K562 (cell line): ENCODE results near the gene TMEM179. TPM values are rescaled to one million over a fixed set of nuclear protein-coding genes. Genes with fewer than 3 reads are reported as not detected.

Source experiments
- PTTG1 ChIP-seq: fragments of 450-650 bp; IDR thresholded peaks from 2 replicates; pipeline ENCODE4 v1.6.1; 2016; ENCODE audit warnings: low read depth, mild to moderate bottlenecking, missing genetic modification characterization, missing compliant biosample characterization
- polyA plus RNA-seq, 8 experiments: library from polyadenylated mRNA; depleted of rRNA in 4 of 8; stranded (reverse) in 5 of 8; unstranded in 3 of 8; fragments of >200 nt; fragmentation: Nextera tagmentation in 2 of 8; fragmentation: Illumina TruSeq in 1 of 8; extraction: Ambion mirVana in 2 of 8; extraction: Trizol in 1 of 8; gene quantifications; 2 replicates each; pipeline versions ENCODE4 v1.2.1 to v1.2.3, GENCODE V29; 2011 to 2014; ENCODE audit warnings: inconsistent platforms in 1 of 8, missing spikeins in 1 of 8
- total RNA-seq, 7 experiments: library from RNA; depleted of rRNA in 6 of 7; stranded (reverse); fragments of >200 nt in 6 of 7; fragmentation: Illumina TruSeq in 2 of 7; extraction: Trizol in 2 of 7; gene quantifications; 2 replicates each; pipeline versions ENCODE4 v1.2.1 to v1.2.3, GENCODE V29; 2011 to 2021; ENCODE audit warnings: low replicate concordance in 1 of 7
- TF ChIP-seq, protein P1 (sequence below), 2 experiments: fragments of 450-650 bp; IDR thresholded peaks; 2 replicates each; pipeline ENCODE4 v1.6.1; 2016; ENCODE audit warnings: mild to moderate bottlenecking in 2 of 2, borderline replicate concordance in 1 of 2, low read depth in 1 of 2, moderate library complexity in 1 of 2

TMEM179 gene
- total and polyA plus RNA-seq, 9 of the 15 experiments (the other 6 are each of a cell fraction or from before 2014, with no cell fraction given) = not detected

DNA sequence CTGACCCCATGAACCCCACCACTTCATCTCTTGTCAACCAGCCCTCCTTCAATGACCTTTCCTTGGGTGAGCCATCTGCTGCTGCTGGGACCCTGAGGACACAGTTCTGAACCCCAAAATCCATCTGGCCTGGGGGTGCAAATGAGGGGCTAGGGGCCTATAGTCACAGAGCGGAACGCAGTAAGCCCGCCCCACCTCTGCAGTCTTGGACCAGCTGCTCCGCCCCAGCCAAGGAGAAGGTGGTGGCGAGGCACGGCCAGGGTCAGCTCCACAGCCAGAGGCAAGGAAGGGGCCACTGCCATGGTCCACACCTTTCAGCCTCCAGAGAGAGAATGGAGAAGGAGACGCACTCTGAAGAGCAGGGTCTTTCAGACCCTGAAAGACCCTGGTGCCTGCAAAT, 5.1 kb downstream of the TMEM179 start (continued):
- TF ChIP-seq, protein P1, sequence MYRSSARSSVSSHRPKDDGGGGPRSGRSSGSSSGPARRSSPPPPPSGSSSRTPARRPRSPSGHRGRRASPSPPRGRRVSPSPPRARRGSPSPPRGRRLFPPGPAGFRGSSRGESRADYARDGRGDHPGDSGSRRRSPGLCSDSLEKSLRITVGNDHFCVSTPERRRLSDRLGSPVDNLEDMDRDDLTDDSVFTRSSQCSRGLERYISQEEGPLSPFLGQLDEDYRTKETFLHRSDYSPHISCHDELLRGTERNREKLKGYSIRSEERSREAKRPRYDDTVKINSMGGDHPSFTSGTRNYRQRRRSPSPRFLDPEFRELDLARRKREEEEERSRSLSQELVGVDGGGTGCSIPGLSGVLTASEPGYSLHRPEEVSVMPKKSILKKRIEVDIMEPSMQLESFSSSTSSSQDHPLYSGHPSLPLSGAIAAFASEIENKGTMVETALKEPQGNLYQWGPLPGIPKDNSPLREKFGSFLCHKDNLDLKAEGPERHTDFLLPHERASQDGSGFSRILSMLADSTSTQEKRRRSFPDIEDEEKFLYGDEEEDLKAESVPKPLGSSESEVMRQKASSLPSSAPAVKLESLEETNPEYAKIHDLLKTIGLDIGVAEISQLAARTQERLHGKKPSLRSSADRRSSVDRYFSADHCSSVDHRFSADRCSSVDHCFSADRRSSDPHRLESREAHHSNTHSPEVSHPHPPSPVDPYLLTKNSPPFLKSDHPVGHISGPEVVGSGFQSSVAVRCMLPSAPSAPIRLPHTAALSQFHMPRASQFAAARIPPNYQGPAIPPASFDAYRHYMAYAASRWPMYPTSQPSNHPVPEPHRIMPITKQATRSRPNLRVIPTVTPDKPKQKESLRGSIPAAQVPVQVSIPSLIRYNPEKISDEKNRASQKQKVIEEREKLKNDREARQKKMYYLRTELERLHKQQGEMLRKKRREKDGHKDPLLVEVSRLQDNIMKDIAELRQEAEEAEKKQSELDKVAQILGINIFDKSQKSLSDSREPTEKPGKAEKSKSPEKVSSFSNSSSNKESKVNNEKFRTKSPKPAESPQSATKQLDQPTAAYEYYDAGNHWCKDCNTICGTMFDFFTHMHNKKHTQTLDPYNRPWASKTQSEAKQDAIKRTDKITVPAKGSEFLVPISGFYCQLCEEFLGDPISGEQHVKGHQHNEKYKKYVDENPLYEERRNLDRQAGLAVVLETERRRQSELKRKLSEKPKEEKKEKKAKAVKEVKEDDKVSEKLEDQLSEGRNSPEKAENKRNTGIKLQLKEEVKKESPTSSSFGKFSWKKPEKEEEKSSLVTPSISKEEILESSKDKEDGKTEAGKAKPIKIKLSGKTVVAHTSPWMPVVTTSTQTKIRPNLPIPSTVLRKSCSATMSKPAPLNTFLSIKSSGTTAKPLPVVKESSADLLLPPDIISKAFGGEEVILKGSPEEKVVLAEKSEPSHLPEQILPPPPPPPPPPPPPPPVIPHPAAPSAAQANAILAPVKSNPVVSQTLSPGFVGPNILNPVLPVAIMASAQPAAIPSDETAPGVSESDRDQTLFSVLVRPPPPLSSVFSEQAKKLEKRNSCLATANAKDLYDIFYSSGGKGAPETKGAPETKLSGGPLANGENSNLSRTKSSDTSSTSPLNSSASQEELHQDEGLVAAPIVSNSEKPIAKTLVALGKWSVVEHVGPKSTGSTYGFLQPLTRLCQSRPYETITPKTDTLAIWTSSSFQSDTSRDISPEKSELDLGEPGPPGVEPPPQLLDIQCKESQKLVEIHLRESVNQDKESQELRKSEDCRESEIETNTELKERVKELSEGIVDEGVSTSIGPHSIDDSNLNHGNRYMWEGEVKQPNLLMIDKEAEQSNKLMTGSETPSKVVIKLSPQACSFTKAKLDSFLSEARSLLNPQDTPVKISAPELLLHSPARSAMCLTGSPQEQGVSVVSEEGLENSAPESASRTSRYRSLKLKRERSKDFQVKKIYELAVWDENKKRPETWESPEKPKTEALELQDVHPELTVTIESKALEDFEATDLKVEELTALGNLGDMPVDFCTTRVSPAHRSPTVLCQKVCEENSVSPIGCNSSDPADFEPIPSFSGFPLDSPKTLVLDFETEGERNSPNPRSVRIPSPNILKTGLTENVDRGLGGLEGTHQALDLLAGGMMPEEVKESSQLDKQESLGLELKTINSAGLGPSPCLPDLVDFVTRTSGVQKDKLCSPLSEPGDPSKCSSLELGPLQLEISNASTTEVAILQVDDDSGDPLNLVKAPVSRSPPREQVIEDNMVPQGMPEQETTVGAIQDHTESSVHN (IDR thresholded peaks at IDR 0.05; ENCODE audit: borderline replicate concordance in 1 of 2, low read depth in 1 of 2) = no peak
- no peak for TF ChIP-seq PTTG1 (tag)
